Brain pericyte (primary cell): ENCODE data around the gene PATL1.
"Not testable (repeated sequence)": the region's sequence is repeated elsewhere in the genome, so short reads cannot be mapped to it uniquely, and the experiment has no call there.

Source experiments
- DNase-seq: peaks from one replicate; pipeline ENCODE4 v3.0.0-alpha.2; 2012; ENCODE audit warnings: low read depth, low spot score

Gene PATL1

GRCh38 chr11:59676205-59676604 is 7.4 kb upstream of the PATL1 start:
- no peak for DNase-seq

- DNase-seq = no peak
These were observed 5.5 kb upstream of the PATL1 start for GRCh38 chr11:59674291-59674690.

- no peak for DNase-seq
These were observed 4.5 kb upstream of the PATL1 start for GRCh38 chr11:59673291-59673690.

- no peak for DNase-seq
These were observed 2.6 kb upstream of the PATL1 start for GRCh38 chr11:59671471-59671870.

GRCh38 chr11:59669611-59670009 is 773 bp upstream of the PATL1 start:
- DNase-seq = peak; percentile 30

DNA sequence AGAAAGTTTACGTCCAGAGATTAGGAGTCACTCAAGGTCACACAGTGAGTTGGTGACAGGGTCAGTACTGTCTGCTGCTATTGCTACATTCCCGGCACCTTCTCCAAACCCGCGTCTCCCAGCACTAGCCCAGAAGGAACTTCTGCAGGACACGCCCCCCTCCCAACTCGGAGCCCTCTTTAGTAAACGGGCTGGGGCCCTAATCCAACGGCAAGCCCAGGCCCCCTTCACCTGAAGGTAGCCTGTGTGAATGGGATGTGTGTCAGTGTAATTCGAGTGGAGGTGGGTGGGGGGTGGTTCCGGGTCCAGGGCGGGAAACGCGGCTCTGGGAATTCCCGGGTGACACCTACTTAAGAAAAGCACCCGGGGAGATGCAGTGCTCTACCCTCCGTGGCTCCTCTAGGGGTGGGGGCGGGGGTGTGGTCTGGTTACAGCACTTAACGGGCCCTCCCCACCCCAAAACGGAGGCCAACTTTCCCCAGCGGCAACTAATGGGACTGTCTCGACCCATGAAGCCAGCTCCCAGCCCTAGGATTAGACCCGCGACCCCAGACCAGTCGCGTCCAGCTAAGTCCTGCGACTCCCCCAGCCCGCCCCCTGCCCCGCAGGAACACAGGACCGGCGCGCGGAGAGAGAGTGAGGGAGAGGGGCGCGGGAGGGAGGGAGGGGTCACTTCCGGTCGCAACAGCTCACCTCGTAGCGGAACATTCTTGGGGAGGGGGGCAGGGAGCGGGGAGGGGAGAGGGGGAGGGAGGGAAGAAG is 468 bp downstream of the PATL1 start:
- DNase-seq = no peak

DNA sequence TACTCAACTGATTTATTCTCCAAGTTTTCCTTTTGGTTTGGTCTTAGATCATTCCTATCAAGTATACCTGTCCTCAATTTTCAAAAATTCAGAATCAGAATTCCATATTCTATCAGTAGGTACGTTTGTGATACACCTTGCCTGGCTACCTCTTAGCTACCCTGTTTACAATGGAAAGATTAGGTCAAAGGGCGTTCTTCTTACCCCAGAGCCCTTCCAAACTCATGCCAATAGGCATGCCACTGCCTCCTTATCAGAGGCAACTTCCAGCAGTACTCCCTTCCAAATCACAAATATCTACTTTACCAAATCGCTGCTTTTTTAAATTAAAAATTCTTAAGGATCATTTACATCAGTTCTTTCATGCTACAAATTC is 1.0 kb downstream of the PATL1 start:
- DNase-seq = no peak

DNA sequence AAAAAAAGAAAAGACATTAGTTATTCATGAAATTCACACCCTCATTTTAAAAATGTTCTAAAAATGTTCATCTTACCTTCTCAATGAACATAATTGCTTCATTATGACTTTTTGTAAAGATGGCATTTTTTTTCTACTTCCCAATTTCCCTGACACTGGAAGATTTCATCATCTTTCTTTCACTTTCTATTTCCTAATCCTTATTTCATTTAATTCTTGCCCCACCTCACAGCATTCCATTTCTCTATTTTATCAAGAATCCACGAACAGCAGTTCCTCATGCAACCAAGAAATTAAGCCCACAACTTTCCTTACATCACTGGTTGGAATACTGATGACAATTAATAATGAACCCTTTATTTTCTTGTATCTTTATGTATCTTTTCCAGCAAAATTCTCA is 1.9 kb downstream of the PATL1 start:
- no peak for DNase-seq

DNA sequence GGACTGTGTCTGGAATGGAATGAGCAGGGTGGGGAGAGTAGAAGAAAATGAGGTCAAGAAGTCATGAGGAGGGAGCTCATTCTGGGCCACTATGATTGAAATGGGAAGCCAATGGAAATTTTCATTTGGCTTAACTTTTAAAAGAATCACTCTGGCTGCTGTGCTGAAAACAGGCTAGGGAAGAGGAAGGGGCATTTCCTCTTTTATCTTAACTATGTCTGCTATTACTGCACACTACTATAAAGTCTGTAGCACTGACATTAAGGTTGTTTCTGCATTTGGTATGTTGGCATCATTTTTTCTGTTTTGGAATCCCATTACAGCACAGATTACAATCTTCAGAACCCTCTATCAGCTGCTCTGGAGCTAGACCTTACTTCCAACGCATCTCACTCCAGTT is 8.2 kb downstream of the PATL1 start:
- no peak for DNase-seq

GRCh38 chr11:59659981-59660380 is 8.9 kb downstream of the PATL1 start:
- DNase-seq = no peak

DNA sequence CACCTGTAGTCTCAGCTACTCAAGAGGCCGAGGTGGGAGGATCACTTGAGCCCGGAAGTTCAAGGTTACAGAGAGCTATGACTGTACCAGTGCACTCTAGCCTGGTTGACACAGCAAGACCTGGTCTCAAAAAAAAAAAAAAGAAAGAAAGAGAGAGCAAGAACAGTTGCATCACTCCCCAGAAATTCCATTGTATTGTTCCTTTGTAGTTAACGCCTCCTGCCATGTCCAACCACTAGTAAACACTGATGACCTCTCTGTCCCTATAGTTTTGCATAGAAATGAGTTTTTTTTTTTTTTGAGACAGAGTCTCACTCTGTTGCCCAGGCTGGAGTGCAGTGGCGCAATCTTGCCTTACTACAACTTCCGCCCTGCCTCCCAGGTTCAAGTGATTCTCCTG is 10.8 kb downstream of the PATL1 start:
- DNase-seq = no peak

- no peak for DNase-seq
These were observed 13.9 kb downstream of the PATL1 start for GRCh38 chr11:59654893-59655292.

DNA sequence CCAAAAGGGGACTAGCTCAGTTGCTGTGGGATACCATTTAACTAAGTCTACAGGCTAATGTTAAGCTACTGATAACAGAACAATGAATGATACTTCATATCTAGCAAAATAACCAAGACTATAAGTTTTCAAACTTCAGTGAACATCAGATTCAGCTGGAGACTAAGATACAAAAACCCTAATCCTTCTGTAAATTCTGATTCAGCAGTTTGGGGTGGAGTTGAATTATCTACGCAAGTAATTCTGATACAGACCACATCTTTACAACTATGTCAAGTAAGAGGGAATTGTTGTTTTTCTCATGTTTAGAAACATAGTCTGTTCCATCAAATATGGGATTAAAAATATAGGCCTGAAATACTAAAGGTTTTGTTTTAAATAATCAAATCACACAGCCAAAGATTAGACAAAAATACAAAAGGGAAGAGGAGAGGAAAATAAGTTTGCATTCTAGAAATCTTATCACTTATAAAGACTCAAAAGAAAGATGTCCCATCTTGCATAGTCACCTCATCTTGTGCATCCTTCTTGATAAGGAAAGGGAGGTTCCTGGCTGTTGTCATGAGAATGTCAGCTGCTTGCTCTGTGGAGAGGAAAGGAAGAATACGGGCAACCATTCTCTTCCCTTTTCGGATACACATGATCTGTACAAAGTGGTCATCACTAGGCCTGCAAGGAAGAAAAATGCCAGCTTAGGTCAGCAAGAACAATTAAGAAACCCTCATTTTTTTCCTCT is 21.4 kb downstream of the PATL1 start:
- no peak for DNase-seq

DNA sequence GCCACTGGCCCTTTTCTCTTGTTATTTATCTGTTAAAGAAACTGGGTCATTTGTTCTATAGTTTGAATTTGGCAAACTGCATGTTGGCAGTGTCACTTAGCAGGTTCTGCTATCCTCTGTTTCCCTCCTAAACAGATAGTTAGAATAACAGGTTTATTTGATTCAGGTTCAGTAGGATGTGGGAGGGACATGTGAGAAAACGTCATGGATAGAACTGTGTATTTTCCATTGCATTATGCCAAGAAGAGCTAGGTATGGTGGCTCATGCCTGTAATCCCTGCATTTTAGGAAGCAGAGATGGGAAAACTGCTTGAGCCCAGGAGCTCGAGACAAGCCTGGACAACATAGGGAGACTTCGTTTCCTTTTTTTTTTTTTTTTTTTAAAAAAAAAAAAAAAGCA is 24.3 kb downstream of the PATL1 start:
- DNase-seq = no peak

- no peak for DNase-seq
These were observed 25.4 kb downstream of the PATL1 start for GRCh38 chr11:59643390-59643789.

- DNase-seq = no peak
These were observed 27.7 kb downstream of the PATL1 start for GRCh38 chr11:59641156-59641555.

- DNase-seq = no peak
These were observed 38.3 kb downstream of the PATL1 start for GRCh38 chr11:59630493-59630892.

GRCh38 chr11:59629996-59630395 is 38.8 kb downstream of the PATL1 start:
- DNase-seq = no peak

GRCh38 chr11:59626969-59627368 is 41.9 kb downstream of the PATL1 start:
- not testable (repeated sequence) for DNase-seq

GRCh38 chr11:59625703-59626102 is 43.1 kb downstream of the PATL1 start:
- DNase-seq = no peak

DNA sequence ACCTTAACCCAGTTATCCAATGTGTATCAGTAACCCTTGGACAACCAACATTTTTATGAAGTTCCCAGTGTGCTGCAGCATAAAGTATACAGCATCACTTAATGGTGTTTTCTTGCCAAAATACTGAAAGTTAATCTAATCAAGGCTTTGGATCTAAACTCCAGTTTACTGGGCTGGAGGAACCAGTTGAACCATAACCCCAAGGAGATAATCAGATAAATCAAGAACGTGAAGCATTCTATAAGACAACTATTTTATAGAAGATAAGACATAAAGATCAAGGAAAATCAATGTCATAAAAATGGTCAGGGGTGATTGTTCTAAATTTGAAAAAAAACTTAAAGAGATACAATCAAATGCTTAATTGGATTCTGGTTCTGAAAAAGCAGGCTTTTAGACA is 51.0 kb downstream of the PATL1 start:
- DNase-seq = no peak

- no peak for DNase-seq
These were observed 52.3 kb downstream of the PATL1 start for GRCh38 chr11:59616396-59616982.
